Uterus (tissue), 4 donors: ENCODE results near the gene SNRNP25. TPM values are rescaled to one million over a fixed set of nuclear protein-coding genes. Genes with fewer than 3 reads are reported as not detected.
"Not testable (repeated sequence)": the region's sequence is repeated elsewhere in the genome, so short reads cannot be mapped to it uniquely, and the experiment has no call there.

Experiments used
- DNase-seq, 2 donors: peaks; one replicate each; pipeline ENCODE4 v3.0.0-alpha.2; 2019 to 2020
- H3K27ac ChIP-seq, 2 donors: fragments of 200-600 bp; sonication (generic); 1 replicate in 1 of 2; 2 replicates in 1 of 2; pipeline ENCODE4 v1.5.1; 2016 to 2018
- H3K27me3 ChIP-seq, 2 donors: fragments of 200-600 bp; sonication (generic); one replicate each; pipeline ENCODE4 v1.5.1; 2018 to 2019; ENCODE audit warnings: control low read depth in 1 of 2
- H3K36me3 ChIP-seq, 2 donors: fragments of 200-600 bp; sonication (generic); one replicate each; pipeline ENCODE4 v1.5.1; 2019; ENCODE audit warnings: control low read depth in 1 of 2
- H3K4me1 ChIP-seq, 2 donors: fragments of 200-600 bp; sonication (generic); one replicate each; pipeline ENCODE4 v1.5.1; 2018 to 2019; ENCODE audit warnings: control low read depth in 1 of 2
- H3K4me3 ChIP-seq, 2 donors: fragments of 200-600 bp; sonication (generic); 1 replicate in 1 of 2; 2 replicates in 1 of 2; pipeline ENCODE4 v1.5.1; 2018 to 2019; ENCODE audit warnings: mild to moderate bottlenecking in 1 of 2
- H3K9me3 ChIP-seq, 2 donors: fragments of 200-600 bp; sonication (generic); one replicate each; pipeline ENCODE4 v1.5.1; 2019; ENCODE audit warnings: control low read depth in 1 of 2
- CTCF ChIP-seq, 4 experiments: fragments of 200-600 bp in 2 of 4; fragments of 450-650 bp in 2 of 4; sonication (generic) in 2 of 4; IDR thresholded peaks; one replicate each; pipeline ENCODE4 v1.5.1; 2016 to 2019; ENCODE audit warnings: antibody characterized with exemption in 4 of 4, mild to moderate bottlenecking in 2 of 4, moderate library complexity in 1 of 4
- POLR2A ChIP-seq, 2 donors: fragments of 450-650 bp; IDR thresholded peaks; one replicate each; pipeline ENCODE4 v1.6.1; 2016; ENCODE audit warnings: antibody characterized with exemption in 2 of 2, mild to moderate bottlenecking in 1 of 2, moderate library complexity in 1 of 2
- intact Hi-C: fragments of 100-400 bp; cut with DNase I; formaldehyde crosslinking; loops from one replicate; pipeline ENCODE4 v1.15.1; 2023; ENCODE audit warnings: low total_unique reads
- total RNA-seq, 4 donors: library from RNA; depleted of rRNA in 3 of 4; stranded (reverse); fragments of >200 nt in 3 of 4; gene quantifications; one replicate each; pipeline versions ENCODE4 v1.1.0 to v1.2.4, GENCODE V29; 2014 to 2023
- donor health status: DM: yes; HTN: yes; CAD: no.

Gene SNRNP25
- total RNA-seq, 4 donors from 2014 or later, result 8.0 to 38.4 (median 21.6) TPM

DNA sequence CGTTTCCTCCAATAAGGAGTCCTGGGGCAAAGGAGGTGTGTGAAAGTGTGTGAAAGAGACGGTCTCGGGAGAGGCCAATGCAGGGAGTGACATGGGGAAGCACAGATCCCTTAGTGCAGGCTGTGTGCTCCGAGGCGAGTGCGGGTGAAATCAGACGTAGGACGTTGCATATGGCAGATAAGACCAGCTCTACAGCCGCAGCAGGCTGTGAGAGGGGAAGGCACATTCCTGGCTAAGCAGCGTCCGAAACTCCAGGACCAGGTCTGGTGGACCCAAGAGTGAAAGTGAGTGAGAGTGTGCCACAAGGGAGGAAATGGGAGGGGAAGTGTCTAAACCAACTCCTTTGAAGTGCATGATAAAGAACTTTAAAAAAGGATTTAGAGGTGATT is 11.6 kb upstream of the SNRNP25 start:
- no peak for TF ChIP-seq POLR2A (IDR thresholded peaks at IDR 0.05)
- no peak for TF ChIP-seq CTCF (IDR thresholded peaks at IDR 0.05)
- H3K27ac ChIP-seq, result no peak overlapping the region
- no peaks in the 10 kb centered on the region for H3K27me3 ChIP-seq
- no peaks in the 10 kb centered on the region for H3K4me1 ChIP-seq
- no peaks in the 10 kb centered on the region for H3K36me3 ChIP-seq
- peak overlapping the region in 1 of 2 donors; percentile 28 for H3K4me3 ChIP-seq
- H3K9me3 ChIP-seq, result no peaks in the 10 kb centered on the region
- intact Hi-C loops, result no loop called here
- no peak for DNase-seq

- TF ChIP-seq POLR2A (IDR thresholded peaks at IDR 0.05) (no peak), CTCF (IDR thresholded peaks at IDR 0.05) (no peak)
- intact Hi-C loops, result no loop called here
- no peak for DNase-seq
- H3K27ac ChIP-seq, result no peak overlapping the region
- H3K4me1 ChIP-seq, result no peaks in the 10 kb centered on the region
- H3K36me3 ChIP-seq, result no peaks in the 10 kb centered on the region
- H3K9me3 ChIP-seq, result no peaks in the 10 kb centered on the region
- no peaks in the 10 kb centered on the region for H3K27me3 ChIP-seq
- no peak overlapping the region for H3K4me3 ChIP-seq
Observed at GRCh38 chr16:42691-43090, 10.9 kb upstream of the SNRNP25 start.

- Histone ChIP-seq H3K9me3 (no peaks in the 10 kb centered on the region), H3K27me3 (no peaks in the 10 kb centered on the region), H3K4me1 (no peaks in the 10 kb centered on the region), H3K27ac (no peak overlapping the region), H3K4me3 (no peak overlapping the region), H3K36me3 (no peaks in the 10 kb centered on the region)
- TF ChIP-seq CTCF (IDR thresholded peaks at IDR 0.05), result no peak
- TF ChIP-seq POLR2A (IDR thresholded peaks at IDR 0.05), result no peak
- intact Hi-C loops, result no loop called here
- DNase-seq, result no peak
Observed at GRCh38 chr16:43294-43693, 10.3 kb upstream of the SNRNP25 start.

GRCh38 chr16:44655-45054 is 9.0 kb upstream of the SNRNP25 start:
- Histone ChIP-seq H3K9me3 (no peaks in the 10 kb centered on the region), H3K4me1 (no peaks in the 10 kb centered on the region), H3K27ac (no peak overlapping the region), H3K27me3 (no peaks in the 10 kb centered on the region), H3K36me3 (no peaks in the 10 kb centered on the region), H3K4me3 (no peak overlapping the region)
- TF ChIP-seq POLR2A (IDR thresholded peaks at IDR 0.05) (no peak), CTCF (IDR thresholded peaks at IDR 0.05) (no peak)
- DNase-seq, result no peak
- intact Hi-C loops, result no loop called here

DNA sequence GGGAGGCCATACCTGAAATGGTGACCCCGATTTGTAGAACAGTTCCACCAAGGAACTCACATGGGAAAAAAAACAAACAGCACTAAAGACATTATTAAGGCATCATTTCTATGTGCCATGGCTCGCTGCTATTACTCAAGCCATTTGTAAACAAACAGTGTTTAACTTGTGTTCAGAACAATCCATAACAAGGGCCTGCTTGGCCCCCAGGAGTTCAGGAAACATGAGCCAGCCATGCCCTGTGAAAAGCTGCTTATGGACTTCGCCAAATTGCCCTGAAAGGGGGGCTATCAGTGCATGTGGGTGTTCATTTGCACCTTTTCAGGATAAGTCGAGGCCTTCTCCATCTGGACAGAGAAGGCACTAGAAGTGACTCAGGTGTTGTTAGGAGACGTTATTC is 8.2 kb upstream of the SNRNP25 start:
- H3K27ac ChIP-seq, result no peak overlapping the region

GRCh38 chr16:46510-46909 is 7.1 kb upstream of the SNRNP25 start:
- H3K4me3 ChIP-seq, H3K36me3 ChIP-seq, DNase-seq, H3K27ac ChIP-seq, H3K4me1 ChIP-seq, intact Hi-C loops, H3K27me3 ChIP-seq, H3K9me3 ChIP-seq: not testable (repeated sequence)

More for the DNA sequence above, 8.2 kb upstream of the SNRNP25 start:
- Histone ChIP-seq H3K9me3 (no peaks in the 10 kb centered on the region), H3K36me3 (no peaks in the 10 kb centered on the region), H3K4me3 (no peak overlapping the region), H3K4me1 (no peaks in the 10 kb centered on the region), H3K27me3 (no peaks in the 10 kb centered on the region)
- intact Hi-C loops, result no loop called here
- TF ChIP-seq CTCF (IDR thresholded peaks at IDR 0.05), result no peak
- DNase-seq, result no peak
